HL-60 (cell line): ENCODE results near the gene ATXN7L3.

Source experiments
- DNase-seq, 2 experiments: peaks; one replicate each; pipeline ENCODE4 v3.0.0-alpha.2; 2010 to 2020; ENCODE audit warnings: low read depth in 1 of 2, low spot score in 1 of 2
- H3K27ac ChIP-seq: fragments of 250-450 bp; sonication (Bioruptor Pico); replicated peaks from 2 replicates; pipeline ENCODE4 v1.5.1; 2020; ENCODE audit warnings: mild to moderate bottlenecking, moderate library complexity
- H3K27me3 ChIP-seq: fragments of 250-450 bp; sonication (Bioruptor Pico); 2 replicates; pipeline ENCODE4 v1.5.1; 2021; ENCODE audit warnings: mild to moderate bottlenecking, moderate library complexity; ENCODE audit not compliant: insufficient read depth, poor library complexity, severe bottlenecking
- H3K4me3 ChIP-seq: replicated peaks from 2 replicates; pipeline ENCODE4 v1.5.1; 2011; ENCODE audit warnings: mild to moderate bottlenecking, control low read depth, low read length; ENCODE audit not compliant: insufficient read depth
- GABPA ChIP-seq: IDR thresholded peaks from 2 replicates; pipeline ENCODE4 v1.6.1; 2012; ENCODE audit warnings: low read depth
- POLR2AphosphoS5 ChIP-seq: IDR thresholded peaks from 2 replicates; pipeline ENCODE4 v1.6.1; 2012; ENCODE audit warnings: low read depth
- REST ChIP-seq: IDR thresholded peaks from 2 replicates; pipeline ENCODE4 v1.6.1; 2012; ENCODE audit warnings: low read depth; ENCODE audit not compliant: insufficient replicate concordance
- SPI1 ChIP-seq: IDR thresholded peaks from 2 replicates; pipeline ENCODE4 v1.6.1; 2012; ENCODE audit warnings: low read depth, mild to moderate bottlenecking, borderline replicate concordance
- TF ChIP-seq, protein P1 (sequence below): IDR thresholded peaks from one replicate; pipeline ENCODE4 v1.5.1; 2011; ENCODE audit warnings: low read length, control low read depth, inconsistent platforms; ENCODE audit not compliant: insufficient read depth

The ATXN7L3 gene

GRCh38 chr17:44183024-44183423, 16.7 kb downstream of the ATXN7L3 start:
- H3K27me3 ChIP-seq: no peaks in the 10 kb centered on the region
- TF ChIP-seq GABPA (no peak), SPI1 (no peak), REST (no peak), POLR2AphosphoS5 (no peak)
- TF ChIP-seq, protein P1, sequence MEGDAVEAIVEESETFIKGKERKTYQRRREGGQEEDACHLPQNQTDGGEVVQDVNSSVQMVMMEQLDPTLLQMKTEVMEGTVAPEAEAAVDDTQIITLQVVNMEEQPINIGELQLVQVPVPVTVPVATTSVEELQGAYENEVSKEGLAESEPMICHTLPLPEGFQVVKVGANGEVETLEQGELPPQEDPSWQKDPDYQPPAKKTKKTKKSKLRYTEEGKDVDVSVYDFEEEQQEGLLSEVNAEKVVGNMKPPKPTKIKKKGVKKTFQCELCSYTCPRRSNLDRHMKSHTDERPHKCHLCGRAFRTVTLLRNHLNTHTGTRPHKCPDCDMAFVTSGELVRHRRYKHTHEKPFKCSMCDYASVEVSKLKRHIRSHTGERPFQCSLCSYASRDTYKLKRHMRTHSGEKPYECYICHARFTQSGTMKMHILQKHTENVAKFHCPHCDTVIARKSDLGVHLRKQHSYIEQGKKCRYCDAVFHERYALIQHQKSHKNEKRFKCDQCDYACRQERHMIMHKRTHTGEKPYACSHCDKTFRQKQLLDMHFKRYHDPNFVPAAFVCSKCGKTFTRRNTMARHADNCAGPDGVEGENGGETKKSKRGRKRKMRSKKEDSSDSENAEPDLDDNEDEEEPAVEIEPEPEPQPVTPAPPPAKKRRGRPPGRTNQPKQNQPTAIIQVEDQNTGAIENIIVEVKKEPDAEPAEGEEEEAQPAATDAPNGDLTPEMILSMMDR: no peak
- no peak for DNase-seq
- H3K4me3 ChIP-seq: no peak overlapping the region
- H3K27ac ChIP-seq: no peak overlapping the region

DNA sequence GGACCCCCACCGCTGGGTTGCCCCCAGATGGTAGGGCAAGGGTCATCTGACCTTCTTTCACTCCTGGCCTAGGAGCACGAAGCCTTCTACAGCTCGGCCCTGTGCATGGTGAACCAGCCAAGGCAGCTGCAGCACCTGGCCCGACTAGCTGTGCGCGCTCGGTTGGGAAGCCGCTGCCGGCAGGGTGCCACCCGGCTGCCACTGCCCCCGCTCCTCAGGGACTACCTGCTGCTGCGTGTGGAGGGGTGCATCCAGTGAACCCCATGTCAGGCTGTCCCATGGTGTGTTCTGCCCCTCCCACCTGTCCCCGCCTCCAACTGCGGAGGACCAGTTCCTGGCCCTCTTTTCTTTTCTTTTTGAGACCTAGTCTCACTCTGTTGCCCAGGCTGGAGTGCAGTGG, 21.6 kb downstream of the ATXN7L3 start:
- no peak overlapping the region for H3K4me3 ChIP-seq
- no peaks in the 10 kb centered on the region for H3K27me3 ChIP-seq
- DNase-seq: no peak
- TF ChIP-seq REST (no peak), GABPA (no peak)
- no peak overlapping the region for H3K27ac ChIP-seq

DNA sequence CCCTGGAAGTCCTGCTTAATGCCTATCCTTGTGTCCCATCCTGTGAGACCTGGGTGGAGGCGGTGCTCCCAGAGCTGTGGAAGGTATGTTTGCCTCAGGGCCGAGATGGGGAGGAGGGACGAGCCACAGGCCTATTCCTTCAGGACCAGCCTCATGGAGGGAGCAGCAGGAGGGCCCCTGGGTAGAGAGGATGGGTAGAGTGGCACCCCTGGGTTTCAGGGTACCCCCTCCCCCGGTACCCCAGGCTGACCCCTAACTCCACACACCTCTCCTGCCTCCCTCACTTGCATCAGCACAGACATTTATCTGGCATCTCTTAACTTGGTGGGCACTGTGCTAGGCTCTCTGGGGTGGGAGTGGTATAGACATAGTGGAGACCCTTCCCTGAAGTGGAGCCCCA, 22.0 kb downstream of the ATXN7L3 start:
- TF ChIP-seq GABPA (no peak), SPI1 (no peak), REST (no peak), POLR2AphosphoS5 (no peak)
- TF ChIP-seq, protein P1: no peak
- H3K27me3 ChIP-seq: no peaks in the 10 kb centered on the region
- DNase-seq: no peak
- H3K27ac ChIP-seq: no peak overlapping the region
- no peak overlapping the region for H3K4me3 ChIP-seq
